T-cell (primary cell): Measurements from ENCODE around the gene CYBC1. TPM values are rescaled to one million over a fixed set of nuclear protein-coding genes. Genes with fewer than 3 reads are reported as not detected.

Experiments used
- ATAC-seq, 4 experiments: fragments of 200-7000 bp in 3 of 4; fragments of 150-1000 bp in 1 of 4; cut with Tn5 transposase; replicated peaks in 1 of 4; 1 replicate in 3 of 4; 2 replicates in 1 of 4; pipeline ENCODE4 v1.10.0; 2021; ENCODE audit warnings: moderate library complexity in 3 of 4, mild to moderate bottlenecking in 2 of 4, moderate number of reproducible peaks in 1 of 4
- CTCF ChIA-PET, 2 donors: fragments of 300-600 bp; sonication (Branson Sonifier 250); formaldehyde crosslinking; loops; one replicate each; lab custom pipeline; 2022; ENCODE audit warnings: antibody characterized with exemption in 2 of 2; lab: Charles Lee
- POLR2A ChIA-PET, 2 donors: fragments of 300-600 bp; sonication (Branson Sonifier 250); formaldehyde crosslinking; loops; one replicate each; lab custom pipeline; 2022; ENCODE audit warnings: antibody characterized with exemption in 2 of 2; lab: Charles Lee
- DNase-seq, 35 experiments: peaks; one replicate each; pipeline versions ENCODE4 v3.0.0 to v3.0.0-alpha.2; 2013 to 2023
- H3K27ac ChIP-seq: one replicate; pipeline ENCODE4 v1.5.1; 2013; ENCODE audit warnings: low read length
- H3K27me3 ChIP-seq, 2 experiments: replicated peaks in 1 of 2; 1 replicate in 1 of 2; 2 replicates in 1 of 2; pipeline versions ENCODE4 v1.6.1 to v1.7.0; 2013; ENCODE audit warnings: low read length in 1 of 2, mixed read lengths in 1 of 2; ENCODE audit not compliant: control insufficient read depth in 2 of 2, insufficient read depth in 2 of 2; ENCODE audit errors: extremely low read depth in 1 of 2
- H3K36me3 ChIP-seq, 2 donors: 1 replicate in 1 of 2; 2 replicates in 1 of 2; pipeline versions ENCODE4 v1.6.1 to v1.7.0; 2013; ENCODE audit warnings: low read length in 1 of 2; ENCODE audit not compliant: control insufficient read depth in 2 of 2, insufficient read depth in 1 of 2; ENCODE audit errors: extremely low read depth in 1 of 2
- H3K4me1 ChIP-seq, 2 experiments: 1 replicate in 1 of 2; 2 replicates in 1 of 2; pipeline versions ENCODE4 v1.6.1 to v1.7.0; 2013; ENCODE audit warnings: low read length in 2 of 2, mixed read lengths in 1 of 2; ENCODE audit not compliant: insufficient read depth in 2 of 2, control insufficient read depth in 1 of 2; ENCODE audit errors: extremely low read depth in 1 of 2
- H3K4me3 ChIP-seq, 2 donors: 1 replicate in 1 of 2; 2 replicates in 1 of 2; pipeline versions ENCODE4 v1.5.1 to v1.7.0; 2013; ENCODE audit warnings: mild to moderate bottlenecking in 2 of 2, low read length in 1 of 2, moderate library complexity in 1 of 2; ENCODE audit not compliant: control insufficient read depth in 1 of 2; ENCODE audit errors: extremely low read depth in 1 of 2
- H3K9me3 ChIP-seq: 2 replicates; pipeline ENCODE4 v1.7.0; 2013
- H3K27ac Mint-ChIP-seq, 2 donors: one replicate each; pipeline ENCODE4 v1.8.0; 2020 to 2021; ENCODE audit warnings: mild to moderate bottlenecking in 2 of 2, mixed read lengths in 2 of 2
- H3K27me3 Mint-ChIP-seq, 2 donors: one replicate each; pipeline ENCODE4 v1.8.0; 2021 to 2022; ENCODE audit warnings: mixed read lengths in 2 of 2
- H3K36me3 Mint-ChIP-seq: one replicate; pipeline ENCODE4 v1.8.0; 2021; ENCODE audit warnings: mixed read lengths
- H3K4me1 Mint-ChIP-seq, 3 donors: one replicate each; pipeline ENCODE4 v1.8.0; 2020 to 2022; ENCODE audit warnings: mixed read lengths in 3 of 3, mild to moderate bottlenecking in 1 of 3
- H3K4me3 Mint-ChIP-seq, 3 donors: one replicate each; pipeline ENCODE4 v1.8.0; 2020 to 2022; ENCODE audit warnings: mild to moderate bottlenecking in 3 of 3, mixed read lengths in 3 of 3, moderate library complexity in 3 of 3
- H3K9me3 Mint-ChIP-seq, 3 donors: one replicate each; pipeline ENCODE4 v1.8.0; 2020 to 2022; ENCODE audit warnings: mixed read lengths in 3 of 3
- whole genome bisulfite sequencing: methylation state at CpG from one replicate; pipeline ENCODE4 v1.1.5; 2013; ENCODE audit warnings: missing lambda C conversion rate; ENCODE audit not compliant: insufficient coverage; 5-methylcytosine and 5-hydroxymethylcytosine counted together
- total RNA-seq, 35 experiments: library from RNA in 6 of 35; stranded (reverse) in 6 of 35; fragments of 120-200 nt in 1 of 35; gene quantifications; one replicate each; pipeline versions ENCODE4 v1.2.1 to v1.2.4 and lab custom pipeline; 2013 to 2026

Gene CYBC1
- total RNA-seq, 5 donors from 2014 or later (not counting 1 experiment from before 2014, with no cell fraction given) = 148 to 274 (median 262) TPM

GRCh38 chr17:82435103-82435502 is 15.4 kb downstream of the CYBC1 start:
- Mint-ChIP-seq H3K4me1 (peaks cover 9 to 18% (median 10%) of the 10 kb centered on the region in 3 donors), H3K9me3 (no peaks in the 10 kb centered on the region), H3K27ac (no peak overlapping the region), H3K4me3 (no peak overlapping the region), H3K27me3 (no peaks in the 10 kb centered on the region), H3K36me3 (peaks cover 9% of the 10 kb centered on the region)
- H3K9me3 ChIP-seq = no peaks in the 10 kb centered on the region
- ChIA-PET CTCF (no interaction called here), POLR2A (no interaction called here)
- ATAC-seq = no peak
- peaks cover 16 to 29% of the 10 kb centered on the region in 2 donors for H3K36me3 ChIP-seq
- no peak overlapping the region for H3K27ac ChIP-seq
- H3K4me3 ChIP-seq = no peak overlapping the region
- WGBS = 92% methylated on average over 11 of the region's 12 CpGs
- no peaks in the 10 kb centered on the region for H3K27me3 ChIP-seq
- DNase-seq = no peak
- H3K4me1 ChIP-seq = peaks cover 0 to 34% of the 10 kb centered on the region in 2 experiments

- WGBS = 0% methylated on average over 2 of the region's 3 CpGs
- ChIA-PET CTCF (no interaction called here), POLR2A (interaction anchor here in 1 of 2 donors (0.5 kb wide), 1 partner anchor 160 kb away, joined by 9 read pairs; no protein-coding TSS in a partner anchor)
- H3K27me3 Mint-ChIP-seq = no peaks in the 10 kb centered on the region
- DNase-seq = peak in 17 of 35 experiments; percentile 9 to 47 (median 24)
- peaks cover 0 to 35% of the 10 kb centered on the region in 2 experiments for H3K4me1 ChIP-seq
- peaks cover 17 to 27% (median 19%) of the 10 kb centered on the region in 3 donors for H3K4me1 Mint-ChIP-seq
- H3K4me3 ChIP-seq = no peak overlapping the region
- no peaks in the 10 kb centered on the region for H3K27me3 ChIP-seq
- H3K36me3 ChIP-seq = peaks cover 16 to 28% of the 10 kb centered on the region in 2 donors
- no peak overlapping the region for H3K27ac ChIP-seq
- peak; percentile 68 to 87 (median 79) for ATAC-seq
- no peaks in the 10 kb centered on the region for H3K9me3 Mint-ChIP-seq
- no peaks in the 10 kb centered on the region for H3K9me3 ChIP-seq
- H3K4me3 Mint-ChIP-seq = no peak overlapping the region
- peak overlapping the region in 1 of 2 donors; percentile 11 for H3K27ac Mint-ChIP-seq
- peaks cover 18% of the 10 kb centered on the region for H3K36me3 Mint-ChIP-seq
Observed at GRCh38 chr17:82434216-82434565, 16.4 kb downstream of the CYBC1 start.

DNA sequence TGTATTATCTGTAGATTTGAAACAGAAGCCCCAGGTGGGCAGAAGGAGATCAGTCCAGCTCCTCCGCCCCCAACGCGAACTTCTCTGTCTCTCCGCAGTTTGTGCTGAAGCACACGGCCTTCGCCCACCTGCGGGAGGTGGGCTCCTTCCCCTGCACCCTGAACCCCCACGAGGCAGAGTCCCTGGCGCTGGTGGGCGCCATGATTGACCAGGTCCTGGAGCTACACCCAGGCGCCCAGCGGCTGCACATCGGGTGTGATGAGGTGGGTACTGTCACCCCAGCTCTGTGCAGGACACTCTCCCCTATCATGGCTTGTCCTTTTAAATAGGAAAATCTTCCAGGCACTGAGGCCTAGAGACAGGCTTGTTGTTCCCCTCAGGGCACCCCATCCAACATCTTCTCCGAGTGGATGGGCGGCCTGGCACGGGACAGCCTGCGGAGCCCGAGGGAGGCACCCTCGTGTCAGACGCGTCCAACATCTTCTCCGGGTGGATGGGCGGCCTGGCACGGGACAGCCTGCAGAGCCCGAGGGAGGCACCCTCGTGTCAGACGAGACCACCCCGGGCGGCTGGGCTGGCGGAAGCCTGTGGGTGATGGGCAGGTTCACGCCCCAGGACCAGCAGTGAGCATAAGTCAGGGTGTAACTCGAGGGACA is 16.9 kb downstream of the CYBC1 start:
- Mint-ChIP-seq H3K4me1 (peaks cover 18 to 28% (median 21%) of the 10 kb centered on the region in 3 donors), H3K4me3 (no peak overlapping the region), H3K27ac (no peak overlapping the region), H3K27me3 (no peaks in the 10 kb centered on the region), H3K9me3 (no peaks in the 10 kb centered on the region), H3K36me3 (peaks cover 18% of the 10 kb centered on the region)
- Histone ChIP-seq H3K27ac (no peak overlapping the region), H3K27me3 (no peaks in the 10 kb centered on the region), H3K4me3 (no peak overlapping the region), H3K9me3 (no peaks in the 10 kb centered on the region), H3K4me1 (peaks cover 0 to 37% of the 10 kb centered on the region in 2 experiments), H3K36me3 (peaks cover 16 to 27% of the 10 kb centered on the region in 2 donors)
- ChIA-PET POLR2A (interaction anchor here in 1 of 2 donors (0.5 kb wide), 1 partner anchor 160 kb away, joined by 9 read pairs; no protein-coding TSS in a partner anchor), CTCF (no interaction called here)
- ATAC-seq (peak in 1 of 4 experiments; percentile 16), DNase-seq (no peak)
- WGBS = 93% methylated on average over 19 of the region's 32 CpGs

DNA sequence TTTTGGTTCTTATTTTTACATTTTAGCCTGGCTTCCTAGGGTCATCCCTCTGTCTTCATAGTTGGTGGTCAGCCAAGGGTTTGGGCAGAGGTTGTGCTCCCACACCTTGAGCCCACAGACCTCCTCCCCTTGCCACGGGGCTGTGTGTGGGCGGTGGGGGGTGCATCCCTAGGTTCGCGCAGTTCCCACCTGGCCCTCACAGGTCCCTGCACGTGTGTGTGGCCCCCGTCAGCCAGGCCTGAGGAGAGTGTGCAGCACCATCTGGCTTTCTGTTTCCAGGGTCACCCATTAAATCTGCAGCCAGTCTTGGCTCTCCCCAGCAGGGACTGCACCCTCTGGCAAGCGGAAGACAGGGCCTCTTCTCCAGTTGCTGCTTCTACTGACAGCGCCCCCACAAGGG is 18.5 kb downstream of the CYBC1 start:
- DNase-seq (no peak), ATAC-seq (no peak)
- no peak overlapping the region for H3K27ac Mint-ChIP-seq
- Histone ChIP-seq H3K27ac (no peak overlapping the region), H3K36me3 (peaks cover 11 to 21% of the 10 kb centered on the region in 2 donors), H3K4me3 (no peak overlapping the region), H3K4me1 (peaks cover 0 to 36% of the 10 kb centered on the region in 2 experiments), H3K9me3 (no peaks in the 10 kb centered on the region), H3K27me3 (no peaks in the 10 kb centered on the region)
- H3K9me3 Mint-ChIP-seq = no peaks in the 10 kb centered on the region
- H3K4me1 Mint-ChIP-seq = peaks cover 18 to 28% (median 21%) of the 10 kb centered on the region in 3 donors
- ChIA-PET CTCF (no interaction called here), POLR2A (no interaction called here)
- no peak overlapping the region for H3K4me3 Mint-ChIP-seq
- no peaks in the 10 kb centered on the region for H3K27me3 Mint-ChIP-seq
- WGBS = 93% methylated on average over 6 of the region's 8 CpGs
- H3K36me3 Mint-ChIP-seq = peaks cover 18% of the 10 kb centered on the region

GRCh38 chr17:82429824-82430223 is 20.7 kb downstream of the CYBC1 start:
- H3K4me1 Mint-ChIP-seq = peaks cover 18 to 29% (median 25%) of the 10 kb centered on the region in 3 donors
- H3K36me3 ChIP-seq = peaks cover 0 to 4% of the 10 kb centered on the region in 2 donors
- CTCF ChIA-PET = interaction anchor here in 1 of 2 donors (0.6 kb wide), 1 partner anchor 104 kb away, joined by 3 read pairs; no protein-coding TSS in a partner anchor
- DNase-seq (no peak), ATAC-seq (no peak)
- no peak overlapping the region for H3K4me3 Mint-ChIP-seq
- no peak overlapping the region for H3K4me3 ChIP-seq
- peak overlapping the region in 1 of 2 donors; percentile 40 for H3K27ac Mint-ChIP-seq
- no peaks in the 10 kb centered on the region for H3K9me3 ChIP-seq
- no peaks in the 10 kb centered on the region for H3K9me3 Mint-ChIP-seq
- H3K36me3 Mint-ChIP-seq = peaks cover 18% of the 10 kb centered on the region
- H3K27me3 Mint-ChIP-seq = no peaks in the 10 kb centered on the region
- 79% methylated on average over 7 of the region's 7 CpGs for WGBS
- H3K27ac ChIP-seq = no peak overlapping the region
- no peaks in the 10 kb centered on the region for H3K27me3 ChIP-seq
- POLR2A ChIA-PET = no interaction called here
- peaks cover 0 to 26% of the 10 kb centered on the region in 2 experiments for H3K4me1 ChIP-seq

GRCh38 chr17:82428546-82428945 is 22.0 kb downstream of the CYBC1 start:
- no peaks in the 10 kb centered on the region for H3K9me3 ChIP-seq
- DNase-seq = no peak
- ChIA-PET POLR2A (no interaction called here), CTCF (interaction anchor here in 1 of 2 donors (0.6 kb wide), 1 partner anchor 123 kb away, joined by 5 read pairs; no protein-coding TSS in a partner anchor)
- H3K36me3 ChIP-seq = peaks cover 0 to 4% of the 10 kb centered on the region in 2 donors
- H3K27me3 ChIP-seq = no peaks in the 10 kb centered on the region
- no peak overlapping the region for H3K4me3 ChIP-seq
- H3K36me3 Mint-ChIP-seq = peaks cover 18% of the 10 kb centered on the region
- H3K9me3 Mint-ChIP-seq = no peaks in the 10 kb centered on the region
- no peak for ATAC-seq
- no peak overlapping the region for H3K27ac Mint-ChIP-seq
- H3K4me1 ChIP-seq = peaks cover 0 to 19% of the 10 kb centered on the region in 2 experiments
- WGBS = 90% methylated on average over 2 of the region's 3 CpGs
- no peak overlapping the region for H3K27ac ChIP-seq
- H3K27me3 Mint-ChIP-seq = no peaks in the 10 kb centered on the region
- no peak overlapping the region for H3K4me3 Mint-ChIP-seq
- H3K4me1 Mint-ChIP-seq = peaks cover 13 to 27% (median 24%) of the 10 kb centered on the region in 3 donors
